DND-41 (cell line): ENCODE measurements around the gene TCF20.

Experiments
- ATAC-seq: fragments of 200-7000 bp; cut with Tn5 transposase; 3 replicates; pipeline ENCODE4 v1.9.1; 2021; ENCODE audit warnings: low read depth; ENCODE audit not compliant: insufficient read depth
- DNase-seq: peaks from one replicate; pipeline ENCODE4 v3.0.0-alpha.2; 2020
- H2AFZ ChIP-seq: 2 replicates; pipeline ENCODE4 v1.6.0; 2012; ENCODE audit warnings: low read depth, low read length
- H3K27ac ChIP-seq: 2 replicates; pipeline ENCODE4 v1.5.1; 2012; ENCODE audit warnings: low read length, inconsistent platforms
- H3K27me3 ChIP-seq: fragments of 200-600 bp; sonication (generic); 2 replicates; pipeline ENCODE4 v1.6.0; 2012; ENCODE audit warnings: low read length, mild to moderate bottlenecking, inconsistent platforms; ENCODE audit not compliant: insufficient read depth, poor library complexity
- H3K36me3 ChIP-seq: 2 replicates; pipeline ENCODE4 v1.5.1; 2012; ENCODE audit warnings: low read length, inconsistent platforms; ENCODE audit not compliant: insufficient read depth
- H3K4me1 ChIP-seq: 2 replicates; pipeline ENCODE4 v1.5.1; 2012; ENCODE audit warnings: mild to moderate bottlenecking, low read length; ENCODE audit not compliant: insufficient read depth
- H3K4me2 ChIP-seq: 2 replicates; pipeline ENCODE4 v1.6.0; 2012; ENCODE audit warnings: mild to moderate bottlenecking, moderate library complexity, low read length, inconsistent platforms; ENCODE audit not compliant: insufficient read depth
- H3K4me3 ChIP-seq, 2 experiments: fragments of 200-600 bp in 1 of 2; shearing (Covaris generic) in 1 of 2; 2 replicates each; pipeline ENCODE4 v1.5.1; 2012 to 2016; ENCODE audit warnings: inconsistent platforms in 2 of 2, low read length in 2 of 2, mild to moderate bottlenecking in 2 of 2, low read depth in 1 of 2, moderate library complexity in 1 of 2
- H3K79me2 ChIP-seq: 2 replicates; pipeline ENCODE4 v1.6.0; 2012; ENCODE audit warnings: low read length, inconsistent platforms; ENCODE audit not compliant: insufficient read depth
- H3K9ac ChIP-seq: 2 replicates; pipeline ENCODE4 v1.6.0; 2012; ENCODE audit warnings: low read depth, mild to moderate bottlenecking, inconsistent platforms, low read length, moderate library complexity
- H3K9me3 ChIP-seq: 2 replicates; pipeline ENCODE4 v1.5.1; 2012; ENCODE audit warnings: low read length, moderate library complexity, mild to moderate bottlenecking, inconsistent platforms; ENCODE audit not compliant: insufficient read depth, severe bottlenecking
- H4K20me1 ChIP-seq: 2 replicates; pipeline ENCODE4 v1.6.0; 2012; ENCODE audit warnings: low read length; ENCODE audit not compliant: insufficient read depth
- EZH2 ChIP-seq: IDR thresholded peaks from 3 replicates; pipeline ENCODE4 v1.6.1; 2012; ENCODE audit warnings: borderline replicate concordance, low read depth, mild to moderate bottlenecking, moderate library complexity, low read length, inconsistent platforms; ENCODE audit not compliant: severe bottlenecking
- TF ChIP-seq, protein P1 (sequence below): IDR thresholded peaks from 2 replicates; pipeline ENCODE4 v1.5.1; 2012; ENCODE audit warnings: borderline replicate concordance, low read length, moderate library complexity, mild to moderate bottlenecking; ENCODE audit not compliant: poor library complexity, severe bottlenecking; ENCODE audit errors: extremely low read depth

TCF20 gene

DNA sequence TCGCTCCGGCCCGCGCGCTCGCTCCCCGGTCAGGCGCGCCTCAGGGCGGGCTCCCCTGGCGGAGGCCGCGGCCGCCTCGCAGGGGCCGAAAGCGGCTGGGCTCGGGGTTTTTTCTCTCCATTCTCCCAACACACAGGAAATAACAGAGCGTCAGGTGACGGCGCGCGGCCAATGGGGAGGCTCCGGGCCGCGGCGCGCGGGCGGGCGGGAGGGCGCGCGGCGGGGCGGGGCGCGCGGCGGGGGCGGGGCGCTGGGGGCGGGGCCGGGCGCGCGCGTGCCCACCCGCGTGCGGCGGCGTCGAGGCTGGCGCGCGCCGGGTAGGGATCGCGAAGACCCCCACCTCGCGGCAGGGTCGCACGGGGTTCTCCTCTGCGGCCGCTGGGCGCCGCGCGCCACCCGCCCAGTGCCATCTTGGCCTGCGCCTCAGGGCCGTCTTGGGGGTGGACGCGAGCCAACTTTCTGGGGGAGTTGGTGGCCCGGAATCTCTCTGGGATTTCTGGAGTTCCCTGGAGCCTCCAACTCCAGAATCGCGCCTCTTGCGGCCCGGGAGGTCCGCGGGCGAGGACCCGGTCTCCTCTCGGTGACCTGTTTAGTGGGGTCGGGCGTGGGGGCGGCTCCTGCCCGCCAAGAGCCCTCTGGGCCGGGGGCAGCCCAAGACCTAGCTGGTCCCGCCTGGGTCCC lies at the start of gene TCF20:
Gene TCF20, minus strand, starts transcription at position 144 of the 681 bp plus-strand sequence. CDS start 55,348 bp downstream, outside the sequence.
- H3K9ac ChIP-seq, result peak within 1 kb of the TSS; percentile 95
- peaks cover 34% of the 10 kb centered on the region for H3K4me1 ChIP-seq
- H3K79me2 ChIP-seq, result peaks cover 52% of the 10 kb centered on the region
- peaks cover 58% of the 10 kb centered on the region for H4K20me1 ChIP-seq
- peak within 1 kb of the TSS; percentile 73 for H3K4me2 ChIP-seq
- H3K4me3 ChIP-seq, result peak within 1 kb of the TSS; percentile 98 to 99
- peaks cover 16% of the 10 kb centered on the region for H3K36me3 ChIP-seq
- peak; percentile 80 for DNase-seq
- H3K9me3 ChIP-seq, result no peaks in the 10 kb centered on the region
- peak; percentile 71 for ATAC-seq
- H3K27me3 ChIP-seq, result no peaks in the 10 kb centered on the region
- peak within 1 kb of the TSS; percentile 82 for H3K27ac ChIP-seq
- peak within 1 kb of the TSS; percentile 82 for H2AFZ ChIP-seq
- TF ChIP-seq, protein P1, sequence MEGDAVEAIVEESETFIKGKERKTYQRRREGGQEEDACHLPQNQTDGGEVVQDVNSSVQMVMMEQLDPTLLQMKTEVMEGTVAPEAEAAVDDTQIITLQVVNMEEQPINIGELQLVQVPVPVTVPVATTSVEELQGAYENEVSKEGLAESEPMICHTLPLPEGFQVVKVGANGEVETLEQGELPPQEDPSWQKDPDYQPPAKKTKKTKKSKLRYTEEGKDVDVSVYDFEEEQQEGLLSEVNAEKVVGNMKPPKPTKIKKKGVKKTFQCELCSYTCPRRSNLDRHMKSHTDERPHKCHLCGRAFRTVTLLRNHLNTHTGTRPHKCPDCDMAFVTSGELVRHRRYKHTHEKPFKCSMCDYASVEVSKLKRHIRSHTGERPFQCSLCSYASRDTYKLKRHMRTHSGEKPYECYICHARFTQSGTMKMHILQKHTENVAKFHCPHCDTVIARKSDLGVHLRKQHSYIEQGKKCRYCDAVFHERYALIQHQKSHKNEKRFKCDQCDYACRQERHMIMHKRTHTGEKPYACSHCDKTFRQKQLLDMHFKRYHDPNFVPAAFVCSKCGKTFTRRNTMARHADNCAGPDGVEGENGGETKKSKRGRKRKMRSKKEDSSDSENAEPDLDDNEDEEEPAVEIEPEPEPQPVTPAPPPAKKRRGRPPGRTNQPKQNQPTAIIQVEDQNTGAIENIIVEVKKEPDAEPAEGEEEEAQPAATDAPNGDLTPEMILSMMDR, result no peak
- TF ChIP-seq EZH2, result no peak

GRCh38 chr22:42319386-42319785 lies 48.9 kb upstream of the TCF20 start:
- Histone ChIP-seq H3K27ac (no peak overlapping the region), H2AFZ (no peak overlapping the region), H3K9ac (no peak overlapping the region), H3K79me2 (peaks cover 25% of the 10 kb centered on the region), H3K9me3 (no peaks in the 10 kb centered on the region), H3K4me2 (no peak overlapping the region), H3K27me3 (no peaks in the 10 kb centered on the region), H3K4me3 (no peak overlapping the region), H4K20me1 (peaks cover 55% of the 10 kb centered on the region), H3K36me3 (no peaks in the 10 kb centered on the region), H3K4me1 (no peaks in the 10 kb centered on the region)
- ATAC-seq (no peak), DNase-seq (no peak)
- TF ChIP-seq, protein P1, result no peak
- no peak for TF ChIP-seq EZH2

- Histone ChIP-seq H3K4me1 (no peaks in the 10 kb centered on the region), H4K20me1 (peaks cover 58% of the 10 kb centered on the region), H3K4me3 (no peak overlapping the region), H3K27ac (no peak overlapping the region), H2AFZ (no peak overlapping the region), H3K27me3 (no peaks in the 10 kb centered on the region), H3K9me3 (no peaks in the 10 kb centered on the region), H3K79me2 (peaks cover 23% of the 10 kb centered on the region), H3K4me2 (no peak overlapping the region), H3K9ac (no peak overlapping the region), H3K36me3 (no peaks in the 10 kb centered on the region)
- ATAC-seq (no peak), DNase-seq (no peak)
- TF ChIP-seq EZH2, result no peak
- TF ChIP-seq, protein P1, result no peak
These were observed 48.5 kb upstream of the TCF20 start for GRCh38 chr22:42318967-42319366.
